KMS-11 (cell line): ENCODE data around the gene RPLP1.

ENCODE experiments used
- H2AFZ ChIP-seq: fragments of 200-600 bp; sonication (generic); 2 replicates; pipeline ENCODE4 v1.6.1; 2016; ENCODE audit warnings: antibody characterized with exemption, mixed run types, low read depth
- H3K27ac ChIP-seq: fragments of 200-600 bp; sonication (generic); 2 replicates; pipeline ENCODE4 v1.6.1; 2016; ENCODE audit warnings: mild to moderate bottlenecking, mixed run types
- H3K27me3 ChIP-seq: fragments of 200-600 bp; sonication (generic); 2 replicates; pipeline ENCODE4 v1.6.1; 2017; ENCODE audit warnings: mild to moderate bottlenecking, low read depth, mixed run types, moderate library complexity; ENCODE audit not compliant: insufficient read depth
- H3K36me3 ChIP-seq: fragments of 200-600 bp; sonication (generic); 2 replicates; pipeline ENCODE4 v1.6.1; 2017; ENCODE audit warnings: mild to moderate bottlenecking, mixed run types; ENCODE audit not compliant: insufficient read depth
- H3K4me1 ChIP-seq: fragments of 200-600 bp; sonication (generic); 2 replicates; pipeline ENCODE4 v1.6.1; 2016; ENCODE audit warnings: mild to moderate bottlenecking, low read depth, mixed run types; ENCODE audit not compliant: poor library complexity, severe bottlenecking
- H3K4me2 ChIP-seq: fragments of 200-600 bp; sonication (generic); 2 replicates; pipeline ENCODE4 v1.7.0; 2016; ENCODE audit warnings: mild to moderate bottlenecking, mixed run types
- H3K4me3 ChIP-seq: fragments of 200-600 bp; sonication (generic); IDR thresholded peaks from 2 replicates; pipeline ENCODE4 v1.6.1; 2017; ENCODE audit warnings: low read depth, low read length, mixed read lengths; ENCODE audit not compliant: insufficient read depth
- H3K79me2 ChIP-seq: fragments of 200-600 bp; sonication (generic); 2 replicates; pipeline ENCODE4 v1.6.1; 2016; ENCODE audit warnings: low read depth, mixed run types; ENCODE audit not compliant: insufficient read depth
- H3K9ac ChIP-seq: fragments of 200-600 bp; sonication (generic); 2 replicates; pipeline ENCODE4 v1.6.1; 2016; ENCODE audit warnings: mild to moderate bottlenecking, mixed run types
- H4K20me1 ChIP-seq: fragments of 200-600 bp; sonication (generic); 2 replicates; pipeline ENCODE4 v1.6.1; 2016; ENCODE audit warnings: mild to moderate bottlenecking, mixed run types; ENCODE audit not compliant: insufficient read depth
- TF ChIP-seq, protein P1 (sequence below): fragments of 200-600 bp; sonication (generic); conservative IDR thresholded peaks from 2 replicates; pipeline ENCODE4 v1.6.1; 2017; ENCODE audit warnings: low read depth, mild to moderate bottlenecking, antibody characterized with exemption, low read length, moderate library complexity, mixed read lengths

Gene RPLP1

DNA sequence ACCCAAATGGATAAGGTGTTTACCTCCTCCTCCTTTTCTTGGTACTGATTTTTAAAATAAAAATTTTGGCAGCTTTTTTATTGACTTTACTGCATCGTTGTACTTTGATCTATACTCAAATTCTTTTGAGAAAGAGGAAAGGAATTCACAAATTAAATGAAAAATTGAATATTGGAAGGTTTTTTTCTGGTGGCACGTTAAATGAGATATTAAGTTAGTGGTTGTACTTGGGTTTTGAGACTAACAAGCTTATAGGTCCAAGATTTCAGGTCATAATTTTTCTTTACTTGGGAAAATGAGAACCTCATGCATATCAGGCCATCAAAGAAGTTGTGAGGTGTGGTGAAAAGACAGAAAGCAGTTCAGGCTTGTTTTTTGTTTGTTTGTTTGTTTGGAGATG lies 14.1 kb downstream of the RPLP1 start:
- Histone ChIP-seq H2AFZ (no peak overlapping the region), H3K27ac (no peak overlapping the region), H3K4me1 (peaks cover 47% of the 10 kb centered on the region), H3K79me2 (no peaks in the 10 kb centered on the region), H3K4me3 (no peak overlapping the region), H3K9ac (no peak overlapping the region), H3K4me2 (no peak overlapping the region), H3K36me3 (no peaks in the 10 kb centered on the region), H4K20me1 (no peaks in the 10 kb centered on the region), H3K27me3 (no peaks in the 10 kb centered on the region)
- TF ChIP-seq, protein P1, sequence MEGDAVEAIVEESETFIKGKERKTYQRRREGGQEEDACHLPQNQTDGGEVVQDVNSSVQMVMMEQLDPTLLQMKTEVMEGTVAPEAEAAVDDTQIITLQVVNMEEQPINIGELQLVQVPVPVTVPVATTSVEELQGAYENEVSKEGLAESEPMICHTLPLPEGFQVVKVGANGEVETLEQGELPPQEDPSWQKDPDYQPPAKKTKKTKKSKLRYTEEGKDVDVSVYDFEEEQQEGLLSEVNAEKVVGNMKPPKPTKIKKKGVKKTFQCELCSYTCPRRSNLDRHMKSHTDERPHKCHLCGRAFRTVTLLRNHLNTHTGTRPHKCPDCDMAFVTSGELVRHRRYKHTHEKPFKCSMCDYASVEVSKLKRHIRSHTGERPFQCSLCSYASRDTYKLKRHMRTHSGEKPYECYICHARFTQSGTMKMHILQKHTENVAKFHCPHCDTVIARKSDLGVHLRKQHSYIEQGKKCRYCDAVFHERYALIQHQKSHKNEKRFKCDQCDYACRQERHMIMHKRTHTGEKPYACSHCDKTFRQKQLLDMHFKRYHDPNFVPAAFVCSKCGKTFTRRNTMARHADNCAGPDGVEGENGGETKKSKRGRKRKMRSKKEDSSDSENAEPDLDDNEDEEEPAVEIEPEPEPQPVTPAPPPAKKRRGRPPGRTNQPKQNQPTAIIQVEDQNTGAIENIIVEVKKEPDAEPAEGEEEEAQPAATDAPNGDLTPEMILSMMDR, result no peak

DNA sequence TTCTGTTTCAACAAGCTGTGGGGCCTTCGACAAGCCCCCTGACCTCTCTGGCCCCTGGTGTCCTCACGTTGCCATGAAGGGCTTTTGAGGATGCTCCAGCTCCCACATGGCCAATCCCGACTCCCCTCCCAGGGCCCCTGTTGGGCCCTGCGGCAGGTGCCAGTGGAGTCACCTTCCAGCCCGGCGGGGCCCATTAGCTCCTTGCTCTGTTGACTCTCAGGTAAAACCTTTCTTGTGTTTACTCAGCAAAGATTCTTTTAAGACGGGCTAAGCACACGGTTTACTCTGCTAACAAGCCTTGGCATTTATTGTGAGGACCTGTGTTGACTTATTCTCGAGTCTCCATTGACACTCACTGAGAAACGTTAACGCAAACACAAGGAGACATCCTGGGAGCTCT lies 15.0 kb downstream of the RPLP1 start:
- Histone ChIP-seq H3K4me3 (no peak overlapping the region), H3K79me2 (no peaks in the 10 kb centered on the region), H2AFZ (peak overlapping the region; percentile 22; the same call in 1 of the 2 replicates), H3K4me2 (peak overlapping the region; percentile 60), H3K4me1 (peaks cover 43% of the 10 kb centered on the region), H3K36me3 (no peaks in the 10 kb centered on the region), H4K20me1 (no peaks in the 10 kb centered on the region), H3K27me3 (no peaks in the 10 kb centered on the region), H3K9ac (peak overlapping the region; percentile 55), H3K27ac (peak overlapping the region; percentile 90)
- TF ChIP-seq, protein P1, result no peak

DNA sequence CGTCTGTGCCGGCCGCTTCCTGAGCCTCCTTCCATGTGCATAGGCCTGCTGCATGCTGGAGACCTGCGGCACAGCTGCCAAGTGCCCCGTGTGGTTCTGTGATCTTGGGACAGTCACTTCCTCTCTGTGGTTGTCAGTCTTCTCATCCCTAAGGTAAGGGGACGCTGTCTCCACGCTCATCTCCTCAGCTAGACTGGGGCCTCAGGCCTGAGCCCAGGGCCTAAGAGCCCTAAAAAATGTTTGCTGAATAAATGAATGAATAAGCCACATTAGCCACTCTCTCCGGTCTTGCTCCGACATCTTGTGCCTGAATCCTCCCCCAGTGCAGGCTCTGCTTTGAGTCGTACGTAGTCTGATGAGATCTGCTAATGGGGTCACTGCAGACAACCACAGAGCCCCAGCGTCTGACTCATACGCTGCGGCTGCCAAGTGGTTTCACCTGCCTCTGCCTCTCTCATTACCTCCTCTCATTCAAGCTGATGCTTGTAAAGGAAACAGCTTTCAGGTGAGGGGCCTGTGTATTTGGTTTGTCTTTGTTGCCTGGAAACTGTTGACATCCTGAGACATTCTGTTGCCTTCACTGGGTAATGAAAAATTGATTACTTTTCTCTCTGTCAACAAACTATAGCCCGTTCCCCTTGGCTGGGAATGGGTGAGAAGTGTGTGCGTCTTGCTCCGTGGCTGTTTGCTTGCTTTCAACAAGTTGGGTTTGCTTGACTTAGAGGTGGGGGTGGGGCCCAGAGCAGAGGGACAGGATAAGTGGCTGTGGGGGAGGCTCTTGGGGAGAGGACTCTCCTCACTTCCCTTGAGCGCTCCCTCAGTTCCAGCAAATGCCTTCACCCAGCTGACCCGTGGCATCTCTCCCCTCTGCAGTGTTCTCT lies 15.9 kb downstream of the RPLP1 start:
- H2AFZ ChIP-seq, result peak overlapping the region; percentile 22; the same call in 1 of the 2 replicates
- H3K27ac ChIP-seq, result peak overlapping the region; percentile 90
- H3K4me1 ChIP-seq, result peaks cover 38% of the 10 kb centered on the region
- no peaks in the 10 kb centered on the region for H3K79me2 ChIP-seq
- peak overlapping the region; percentile 55 for H3K9ac ChIP-seq
- no peaks in the 10 kb centered on the region for H3K27me3 ChIP-seq
- H3K4me2 ChIP-seq, result peak overlapping the region; percentile 60
- H3K4me3 ChIP-seq, result no peak overlapping the region
- H4K20me1 ChIP-seq, result no peaks in the 10 kb centered on the region
- TF ChIP-seq, protein P1, result no peak
- no peaks in the 10 kb centered on the region for H3K36me3 ChIP-seq

DNA sequence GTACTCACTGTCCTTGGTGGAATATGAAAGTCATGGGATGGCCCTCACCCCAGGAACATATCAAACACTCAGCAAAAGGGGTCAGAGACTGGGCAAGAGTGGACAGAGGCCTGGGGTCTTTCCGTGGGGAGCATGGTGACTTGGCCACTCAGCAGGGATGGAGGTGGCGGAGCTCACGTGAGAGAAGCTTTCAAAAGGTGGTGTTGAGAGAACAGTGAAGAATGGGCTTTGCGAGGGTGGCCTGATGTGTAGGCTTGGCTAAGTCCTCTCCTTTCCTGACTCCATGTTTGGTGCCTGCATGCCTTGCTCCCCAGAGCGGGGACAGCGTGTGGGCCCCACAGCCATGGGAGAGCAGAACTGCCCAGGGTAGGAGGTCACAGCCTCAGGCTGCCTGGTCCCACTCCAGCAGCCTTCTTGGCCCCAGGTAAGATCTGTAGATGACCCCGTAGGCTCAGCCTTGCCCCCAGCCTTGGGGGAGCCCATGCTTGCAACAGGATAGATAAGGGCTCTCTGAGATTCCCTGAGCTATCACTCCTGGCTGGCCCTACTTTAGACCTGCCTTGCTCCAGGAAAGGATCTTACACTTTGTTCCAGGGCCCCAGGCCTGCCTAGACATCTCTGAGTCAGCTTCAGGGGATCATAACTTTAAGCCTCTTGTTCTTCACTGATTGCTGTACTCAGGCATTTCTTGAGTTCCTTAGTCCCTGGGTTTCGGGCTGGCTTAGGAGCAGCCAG lies 17.0 kb downstream of the RPLP1 start:
- TF ChIP-seq, protein P1, result no peak
- Histone ChIP-seq H3K9ac (peak overlapping the region; percentile 55; the same call in 1 of the 2 replicates), H4K20me1 (no peaks in the 10 kb centered on the region), H3K27ac (peak overlapping the region; percentile 90), H3K27me3 (no peaks in the 10 kb centered on the region), H3K4me1 (peaks cover 36% of the 10 kb centered on the region), H3K79me2 (no peaks in the 10 kb centered on the region), H3K36me3 (no peaks in the 10 kb centered on the region), H2AFZ (no peak overlapping the region), H3K4me3 (no peak overlapping the region), H3K4me2 (peak overlapping the region; percentile 60; the same call in 1 of the 2 replicates)
